Neural progenitor cell (in vitro differentiated cells): Measurements from ENCODE around the gene FNDC8.

Source experiments
- CTCF ChIP-seq: fragments of 200-600 bp; sonication (generic); IDR thresholded peaks from 2 replicates; pipeline ENCODE4 v1.5.1; 2017; ENCODE audit warnings: antibody characterized with exemption, mild to moderate bottlenecking
- EZH2 ChIP-seq: fragments of 200-600 bp; sonication (generic); IDR thresholded peaks from 2 replicates; pipeline ENCODE4 v1.6.1; 2017; ENCODE audit warnings: antibody characterized with exemption, mild to moderate bottlenecking, moderate library complexity
- EZH2phosphoT487 ChIP-seq: fragments of 200-600 bp; sonication (generic); IDR thresholded peaks from 2 replicates; pipeline ENCODE4 v1.6.1; 2017; ENCODE audit warnings: antibody characterized with exemption

- TF ChIP-seq CTCF, result no peak
- no peak for TF ChIP-seq EZH2phosphoT487
- no peak for TF ChIP-seq EZH2
These were observed 38.5 kb downstream of the FNDC8 start for GRCh38 chr17:35159940-35160339.
